Sigmoid colon (tissue), 3 donors: ENCODE measurements around the gene IRS4.

ENCODE experiments used
- POLR2A ChIP-seq, 2 donors: fragments of 450-650 bp; IDR thresholded peaks; one replicate each; pipeline ENCODE4 v1.6.1; 2016; ENCODE audit warnings: antibody characterized with exemption in 2 of 2, mild to moderate bottlenecking in 2 of 2, moderate library complexity in 2 of 2
- TF ChIP-seq, protein P1 (sequence below), 4 experiments: fragments of 450-650 bp in 3 of 4; fragments of 200-600 bp in 1 of 4; IDR thresholded peaks; one replicate each; pipeline ENCODE4 v1.5.1; 2016 to 2019; ENCODE audit warnings: antibody characterized with exemption in 4 of 4, mild to moderate bottlenecking in 3 of 4, moderate library complexity in 2 of 4

DNA sequence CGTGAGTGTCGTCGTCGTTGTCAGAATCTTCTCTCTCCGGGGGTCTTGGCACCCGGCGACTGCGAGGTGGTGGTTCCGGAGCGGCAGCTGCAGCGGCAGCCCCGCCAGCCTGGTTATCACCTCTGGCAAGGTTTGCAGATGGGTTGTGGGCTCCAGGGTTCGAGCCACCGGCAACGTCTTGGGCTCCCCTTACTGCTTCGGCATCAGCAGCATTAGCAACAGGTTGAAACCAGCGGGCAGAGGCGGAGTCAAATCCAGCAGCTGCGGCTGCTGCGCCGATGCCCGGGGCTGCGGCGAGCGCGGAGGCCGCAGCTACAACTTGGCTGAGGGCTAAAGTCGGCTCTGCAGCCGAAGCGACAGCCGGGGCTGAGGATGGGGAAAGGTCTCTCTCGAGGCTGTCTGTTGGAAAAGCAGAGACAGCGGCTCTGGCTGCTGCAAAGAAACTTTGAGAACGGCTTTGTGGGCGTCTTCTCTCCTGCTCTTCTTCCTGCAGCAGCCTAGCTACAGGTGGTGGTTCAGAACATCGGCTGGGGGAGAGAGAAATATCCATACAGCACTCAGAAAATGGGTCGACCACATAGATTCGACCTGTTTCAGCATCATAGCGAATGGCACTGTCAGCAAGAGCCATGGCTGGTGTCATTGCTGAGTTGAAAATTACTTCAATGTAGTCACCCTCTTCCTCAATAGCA lies 3.6 kb downstream of the IRS4 start:
- TF ChIP-seq, protein P1, sequence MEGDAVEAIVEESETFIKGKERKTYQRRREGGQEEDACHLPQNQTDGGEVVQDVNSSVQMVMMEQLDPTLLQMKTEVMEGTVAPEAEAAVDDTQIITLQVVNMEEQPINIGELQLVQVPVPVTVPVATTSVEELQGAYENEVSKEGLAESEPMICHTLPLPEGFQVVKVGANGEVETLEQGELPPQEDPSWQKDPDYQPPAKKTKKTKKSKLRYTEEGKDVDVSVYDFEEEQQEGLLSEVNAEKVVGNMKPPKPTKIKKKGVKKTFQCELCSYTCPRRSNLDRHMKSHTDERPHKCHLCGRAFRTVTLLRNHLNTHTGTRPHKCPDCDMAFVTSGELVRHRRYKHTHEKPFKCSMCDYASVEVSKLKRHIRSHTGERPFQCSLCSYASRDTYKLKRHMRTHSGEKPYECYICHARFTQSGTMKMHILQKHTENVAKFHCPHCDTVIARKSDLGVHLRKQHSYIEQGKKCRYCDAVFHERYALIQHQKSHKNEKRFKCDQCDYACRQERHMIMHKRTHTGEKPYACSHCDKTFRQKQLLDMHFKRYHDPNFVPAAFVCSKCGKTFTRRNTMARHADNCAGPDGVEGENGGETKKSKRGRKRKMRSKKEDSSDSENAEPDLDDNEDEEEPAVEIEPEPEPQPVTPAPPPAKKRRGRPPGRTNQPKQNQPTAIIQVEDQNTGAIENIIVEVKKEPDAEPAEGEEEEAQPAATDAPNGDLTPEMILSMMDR (IDR thresholded peaks at IDR 0.05), result no peak
- TF ChIP-seq POLR2A (IDR thresholded peaks at IDR 0.05), result no peak
